ENCODE measurements around the gene UBE3A.
A peak's percentile ranks its signal among the peaks of the same experiment; 100 is the strongest.

Gene UBE3A

GRCh38 chr15:25362545-25362944 lies 76.3 kb downstream of the UBE3A start:
- no peak overlapping the region for H3K4me3 ChIP-seq (ENCODE audit: control insufficient read depth, low read depth, low read length)
- no peak for DNase-seq (ENCODE audit: low read depth)
- TF ChIP-seq CTCF (IDR thresholded peaks at IDR 0.05; ENCODE audit: control insufficient read depth, insufficient read depth, low read depth, low read length, missing control alignments) = no peak

DNA sequence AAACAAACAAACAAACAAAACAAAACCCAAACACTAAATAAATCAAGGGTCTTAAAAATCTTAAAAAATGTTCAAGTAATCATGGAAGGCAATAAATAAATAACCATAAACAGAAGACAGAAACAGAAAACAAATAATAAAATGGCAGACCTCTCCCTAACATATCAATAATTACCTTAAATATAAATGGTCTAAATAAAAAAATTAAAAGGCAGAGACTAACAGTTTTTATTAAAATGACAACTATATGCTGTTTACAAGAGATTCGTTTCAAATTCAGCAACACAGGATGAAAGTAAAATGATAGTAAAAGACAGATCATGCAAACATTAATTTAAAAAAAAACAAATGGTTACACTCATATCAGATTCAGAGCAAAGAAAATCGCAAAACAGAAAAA lies 91.1 kb downstream of the UBE3A start:
- no peak for DNase-seq (ENCODE audit: low read depth)
- H3K4me3 ChIP-seq (ENCODE audit: control insufficient read depth, low read depth, low read length) = no peak overlapping the region
- no peak for TF ChIP-seq CTCF (IDR thresholded peaks at IDR 0.05; ENCODE audit: control insufficient read depth, insufficient read depth, low read depth, low read length, missing control alignments)

- no peak for TF ChIP-seq CTCF (IDR thresholded peaks at IDR 0.05; ENCODE audit: control insufficient read depth, insufficient read depth, low read depth, low read length, missing control alignments)
- H3K4me3 ChIP-seq (ENCODE audit: control insufficient read depth, low read depth, low read length) = no peak overlapping the region
- no peak for DNase-seq (ENCODE audit: low read depth)
Observed at GRCh38 chr15:25346371-25346770, 92.5 kb downstream of the UBE3A start.

- TF ChIP-seq CTCF (IDR thresholded peaks at IDR 0.05; ENCODE audit: control insufficient read depth, insufficient read depth, low read depth, low read length, missing control alignments) = peak; percentile 24
- no peak for DNase-seq (ENCODE audit: low read depth)
- no peak overlapping the region for H3K4me3 ChIP-seq (ENCODE audit: control insufficient read depth, low read depth, low read length)
Observed at GRCh38 chr15:25345943-25346342, 92.9 kb downstream of the UBE3A start.

DNA sequence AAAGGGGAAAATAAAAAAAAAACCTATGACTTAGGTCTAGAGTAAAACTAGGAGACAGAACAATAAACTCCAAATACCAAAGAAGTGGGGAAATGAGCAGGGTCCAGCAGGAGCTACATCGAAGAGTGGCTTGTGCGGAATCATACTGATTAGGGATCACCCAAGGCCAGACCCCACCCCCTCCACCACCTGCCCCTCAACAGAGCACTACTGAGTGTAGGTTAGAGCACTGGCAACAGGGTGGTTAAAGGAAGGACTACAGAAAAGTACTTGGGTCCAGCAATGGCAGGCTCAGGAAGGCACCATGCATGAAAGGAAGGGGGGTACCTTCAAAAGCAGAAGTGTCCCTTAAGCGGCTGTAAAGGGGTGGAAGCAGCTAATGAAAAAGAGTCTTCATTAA lies 96.2 kb downstream of the UBE3A start:
- H3K4me3 ChIP-seq (ENCODE audit: control insufficient read depth, low read depth, low read length) = no peak overlapping the region
- TF ChIP-seq CTCF (IDR thresholded peaks at IDR 0.05; ENCODE audit: control insufficient read depth, insufficient read depth, low read depth, low read length, missing control alignments) = no peak
- DNase-seq (ENCODE audit: low read depth) = no peak

DNA sequence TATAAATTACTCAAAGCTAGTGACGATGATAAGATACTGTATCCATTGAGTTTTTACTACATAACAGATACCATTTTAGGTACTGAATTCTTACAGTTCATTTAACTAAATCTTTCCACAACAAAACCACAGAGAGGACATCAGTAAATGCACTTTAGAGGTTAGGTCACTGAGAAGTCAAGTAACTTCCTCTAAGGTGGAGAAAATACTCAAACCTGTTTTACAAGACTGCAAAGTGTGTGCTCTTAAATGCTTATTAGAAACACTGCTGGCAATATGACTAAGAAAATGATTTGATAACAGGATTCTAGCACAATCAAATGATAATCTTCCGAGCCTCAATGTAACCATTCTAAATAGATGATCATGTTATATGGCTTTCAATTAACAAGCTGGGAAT lies 99.4 kb downstream of the UBE3A start:
- no peak overlapping the region for H3K4me3 ChIP-seq (ENCODE audit: control insufficient read depth, low read depth, low read length)
- TF ChIP-seq CTCF (IDR thresholded peaks at IDR 0.05; ENCODE audit: control insufficient read depth, insufficient read depth, low read depth, low read length, missing control alignments) = no peak
- no peak for DNase-seq (ENCODE audit: low read depth)

DNA sequence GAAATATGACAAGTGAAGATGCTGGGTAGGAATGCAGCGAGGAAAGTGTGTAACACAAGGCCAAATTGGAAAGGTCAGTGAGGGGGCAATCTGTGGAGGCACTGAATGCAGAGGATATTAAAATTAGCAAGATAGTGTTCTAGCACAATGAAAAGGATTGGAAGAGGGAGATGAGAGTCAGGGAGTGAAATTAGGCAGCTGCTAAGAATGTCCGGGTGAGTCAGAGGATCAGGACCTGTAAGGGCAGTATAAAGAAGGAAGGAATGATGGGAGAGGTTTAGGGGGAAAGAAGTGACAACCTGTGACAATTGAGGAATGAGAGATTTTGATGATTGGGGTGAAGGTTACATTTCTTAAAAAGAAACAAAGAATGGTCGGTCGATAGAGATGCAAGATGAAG lies 103.5 kb downstream of the UBE3A start:
- no peak for TF ChIP-seq CTCF (IDR thresholded peaks at IDR 0.05; ENCODE audit: control insufficient read depth, insufficient read depth, low read depth, low read length, missing control alignments)
- no peak for DNase-seq (ENCODE audit: low read depth)
- H3K4me3 ChIP-seq (ENCODE audit: control insufficient read depth, low read depth, low read length) = no peak overlapping the region

All from AG09309 (cell line).